CMK (cell line): Measurements from ENCODE around the gene DIP2C.

Experiments
- DNase-seq: peaks from one replicate; pipeline ENCODE4 v3.0.0-alpha.2; 2010; ENCODE audit warnings: low read depth

The DIP2C gene

DNA sequence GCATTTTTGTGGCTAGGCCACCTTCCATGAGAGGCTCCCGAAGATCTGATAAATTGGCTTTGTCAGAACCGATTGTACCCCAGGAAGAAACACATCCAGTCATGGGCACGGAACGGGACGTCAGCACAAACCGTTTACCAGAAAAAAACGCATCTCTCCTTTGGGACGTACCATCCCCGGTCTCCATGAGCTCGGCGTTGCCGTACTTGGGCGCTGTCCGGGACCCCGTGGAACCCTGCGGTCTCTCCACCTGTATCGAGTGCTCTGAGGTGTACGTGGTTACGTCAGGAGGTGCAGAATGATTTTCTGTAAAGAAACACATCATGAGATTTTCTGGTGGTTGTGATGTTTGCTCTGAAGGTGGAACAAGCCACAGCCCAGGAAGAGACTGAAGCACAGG, 270.6 kb downstream of the DIP2C start:
- no peak for DNase-seq

DNA sequence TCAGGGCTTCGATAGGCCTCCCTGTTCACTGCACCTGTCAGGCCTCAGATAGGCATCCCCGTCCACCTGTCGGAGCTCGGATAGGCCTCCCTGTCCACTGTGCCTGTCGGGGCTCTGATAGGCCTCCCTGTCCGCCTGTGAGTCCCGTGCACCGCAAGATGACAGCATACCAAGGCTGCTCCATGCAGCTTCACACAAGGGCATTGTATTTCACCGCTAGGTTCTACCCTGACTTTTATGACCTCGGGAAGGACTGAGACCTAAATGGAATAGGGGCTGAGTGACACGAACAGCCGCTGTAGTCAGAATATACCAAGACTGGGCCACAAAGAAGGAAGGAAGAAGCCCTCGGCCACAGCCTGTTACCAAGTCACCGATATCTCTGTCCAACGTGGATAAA, 271.2 kb downstream of the DIP2C start:
- no peak for DNase-seq

DNA sequence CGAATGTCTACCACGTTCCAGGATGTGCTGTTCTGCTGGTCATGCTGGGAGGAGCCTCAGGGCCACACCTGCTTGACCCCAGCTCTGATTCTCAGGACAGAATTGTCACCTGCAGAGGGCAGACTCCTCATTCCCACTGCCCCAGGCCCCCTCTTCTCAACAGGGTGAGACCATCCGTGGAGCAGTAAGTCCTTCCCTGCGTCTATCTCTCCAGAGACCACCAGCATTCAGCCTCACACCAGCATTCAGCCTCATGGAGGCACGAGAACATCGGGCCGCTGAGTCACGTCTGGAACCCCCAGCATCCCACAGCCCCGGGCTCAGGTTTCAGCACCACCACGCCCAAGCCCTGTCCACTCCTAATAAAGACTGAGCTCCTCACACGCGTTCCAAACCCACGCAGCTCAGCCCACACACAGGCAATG, 273.4 kb downstream of the DIP2C start:
- DNase-seq = no peak

DNA sequence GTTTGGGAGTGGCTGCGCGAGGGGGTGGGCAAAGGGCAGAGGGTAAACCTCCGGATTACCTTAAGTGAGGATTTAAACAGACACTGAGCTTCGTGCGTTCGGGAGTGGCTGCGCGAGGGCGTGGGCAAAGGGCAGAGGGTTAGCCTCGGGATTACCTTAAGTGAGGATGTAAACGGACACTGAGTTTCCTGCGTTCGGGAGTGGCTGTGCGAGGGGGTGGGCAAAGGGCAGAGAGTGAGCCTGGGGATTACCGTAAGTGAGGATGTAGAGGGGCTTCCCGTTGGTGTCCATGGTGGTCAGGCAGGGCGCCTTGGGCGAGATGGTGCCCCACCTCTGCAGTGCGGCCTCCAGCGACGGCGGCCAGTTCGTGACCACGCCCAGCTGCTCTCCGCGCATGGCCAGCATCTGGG, 275.8 kb downstream of the DIP2C start:
- DNase-seq = no peak

DNA sequence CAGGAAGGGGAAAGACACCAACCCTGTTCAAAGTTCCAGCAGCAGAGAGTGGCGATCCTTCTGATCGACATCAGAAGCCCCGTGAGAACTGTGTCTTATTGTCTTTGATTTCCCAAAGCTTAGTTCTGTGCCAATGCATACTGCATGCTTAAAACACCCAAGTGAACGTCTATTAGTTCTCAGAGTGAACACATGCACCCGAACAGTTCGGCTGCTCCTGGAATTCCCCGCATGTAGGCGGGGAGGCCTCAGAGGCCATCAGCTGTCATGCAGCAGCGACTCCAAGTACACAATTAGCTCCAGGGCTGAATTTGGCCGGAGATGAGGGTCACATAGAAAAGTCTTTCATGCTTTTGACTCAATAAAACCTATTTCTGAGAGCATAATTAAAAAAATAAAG, 277.4 kb downstream of the DIP2C start:
- no peak for DNase-seq

DNA sequence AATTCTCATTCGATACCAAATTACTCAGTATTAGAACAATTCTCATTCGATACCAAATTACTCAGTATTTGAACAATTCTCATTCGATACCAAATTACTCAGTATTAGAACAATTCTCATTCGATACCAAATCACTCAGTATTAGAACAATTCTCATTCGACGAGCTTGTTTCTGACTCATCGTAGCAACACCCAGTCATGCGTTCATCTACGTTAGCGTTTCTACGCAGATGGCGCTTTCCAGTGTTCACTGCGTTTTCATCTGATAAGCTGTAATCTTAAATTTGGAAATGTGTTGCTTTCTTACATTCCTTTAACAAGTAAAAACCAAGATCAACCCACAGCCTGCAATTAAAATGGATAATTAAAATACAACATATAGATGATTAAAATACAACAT, 277.9 kb downstream of the DIP2C start:
- no peak for DNase-seq

DNA sequence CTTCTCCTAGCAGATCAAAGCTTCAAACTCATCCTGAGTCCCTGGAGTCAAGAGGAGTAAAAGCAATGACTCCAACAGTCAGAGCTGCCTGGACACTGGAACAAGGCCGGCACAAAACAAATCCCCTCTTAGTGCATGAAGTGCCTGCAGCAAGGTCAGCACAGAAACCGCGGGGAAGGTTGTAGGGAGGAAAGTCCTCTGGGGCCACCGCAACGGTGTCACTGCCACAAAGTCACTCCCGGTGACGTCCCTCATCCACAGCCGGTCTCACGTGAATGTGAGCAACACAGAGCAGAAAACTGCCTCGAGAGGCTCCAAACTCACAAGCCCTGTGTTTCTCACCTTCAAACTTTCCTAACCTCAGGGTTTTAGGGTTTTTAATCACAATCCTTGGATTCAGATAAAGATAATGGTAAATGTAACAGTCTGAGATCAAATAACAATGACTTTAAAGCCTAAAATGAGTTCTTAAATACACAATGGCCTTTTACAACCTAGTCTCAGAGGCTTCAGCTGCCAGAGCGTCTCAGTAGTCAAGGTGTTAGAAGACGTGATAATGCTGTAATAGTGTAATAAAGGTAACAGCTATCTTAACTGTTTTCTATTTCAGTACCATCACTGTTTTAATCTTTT, 279.9 kb downstream of the DIP2C start:
- DNase-seq = no peak

DNA sequence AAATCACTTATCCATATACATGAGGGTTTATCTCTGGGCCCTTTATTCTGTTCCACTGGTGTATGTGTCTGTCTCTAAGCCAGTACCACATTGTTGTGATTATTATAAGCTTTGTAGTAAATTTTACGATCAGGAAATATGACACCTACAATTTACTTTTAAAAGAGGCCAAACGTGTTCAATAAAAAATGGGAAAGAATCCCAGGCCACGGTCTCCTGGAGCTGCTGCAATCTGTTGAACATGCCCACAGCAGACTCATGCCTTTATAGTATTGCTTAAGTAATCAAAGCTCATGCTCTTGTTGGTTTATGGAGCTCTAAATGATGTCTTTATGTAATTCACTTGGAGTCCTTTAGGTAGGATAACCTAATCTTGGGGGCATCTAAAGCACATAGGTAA, 281.2 kb downstream of the DIP2C start:
- no peak for DNase-seq

DNA sequence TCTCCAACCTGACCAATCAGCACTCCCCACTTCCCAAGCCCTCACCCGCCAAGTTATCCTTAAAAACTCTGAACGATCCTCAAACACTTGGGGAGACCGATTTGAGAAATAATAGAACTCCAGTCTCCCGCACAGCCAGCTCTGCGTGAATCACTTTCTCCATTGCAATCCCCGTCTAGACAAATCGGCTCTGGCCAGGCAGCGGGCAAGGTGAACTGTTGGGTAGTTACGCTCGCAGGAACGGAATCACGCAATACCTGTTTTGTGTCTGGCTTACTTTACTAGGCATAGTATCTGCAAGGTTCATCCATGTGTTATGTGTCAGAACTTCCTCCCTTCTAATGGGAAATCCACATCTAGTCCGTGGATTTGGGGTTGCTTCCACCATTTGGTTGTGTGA, 282.5 kb downstream of the DIP2C start:
- no peak for DNase-seq

DNA sequence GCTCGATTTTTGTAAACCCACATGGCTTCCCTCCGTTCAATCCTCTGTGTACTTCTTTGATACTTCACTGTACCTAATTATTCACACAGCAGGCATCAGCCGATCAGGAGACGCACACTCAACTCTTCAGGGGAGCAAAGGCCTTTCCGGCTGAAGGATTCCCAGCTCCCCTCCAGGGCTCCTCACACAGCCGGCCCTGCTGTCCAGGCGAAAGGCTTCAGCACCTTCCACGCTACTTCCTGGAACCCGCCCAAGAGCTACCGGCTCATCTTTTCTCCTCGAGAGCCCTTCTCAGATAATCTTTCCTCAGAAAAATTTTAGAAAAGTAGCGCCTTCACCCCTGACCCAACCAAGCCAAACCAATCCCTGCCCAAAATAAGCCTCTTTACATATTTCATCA, 283.8 kb downstream of the DIP2C start:
- DNase-seq = no peak

DNA sequence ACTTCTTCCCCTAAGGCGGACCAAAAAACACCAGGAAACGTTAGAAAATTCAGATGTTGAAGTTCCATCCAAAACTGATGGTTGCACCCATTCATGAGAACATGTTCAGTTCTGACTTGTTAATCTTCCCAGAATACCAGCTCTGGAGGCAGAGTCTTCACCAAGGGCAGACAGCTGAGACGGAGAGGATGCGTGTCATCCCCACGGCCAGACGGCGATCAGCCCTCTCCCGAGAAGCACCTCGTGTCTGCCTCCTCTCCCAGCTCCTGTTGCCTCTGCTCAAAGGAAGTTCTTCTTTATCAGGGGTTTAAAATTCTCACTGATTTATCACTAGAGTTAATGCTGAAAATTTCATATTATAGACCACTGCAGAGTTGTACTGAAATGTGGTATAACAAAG, 284.5 kb downstream of the DIP2C start:
- no peak for DNase-seq

DNA sequence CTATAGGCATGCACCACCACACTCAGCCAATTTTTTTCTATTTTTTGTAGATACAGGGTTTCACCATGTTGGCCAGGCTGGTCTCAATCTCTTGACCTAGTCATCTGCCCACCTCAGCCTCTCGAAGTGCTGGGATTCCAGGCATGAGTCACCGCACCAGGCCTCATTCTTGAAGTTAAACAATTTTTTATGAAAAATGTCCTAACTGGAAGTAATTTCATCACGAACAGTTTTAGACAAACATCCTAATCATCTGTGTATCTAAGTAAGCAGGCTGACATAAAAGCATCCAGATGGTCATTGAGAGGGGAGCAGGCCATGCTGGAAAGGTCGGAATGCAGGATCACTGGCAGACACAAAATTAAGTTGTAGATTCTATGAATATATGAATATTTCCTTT, 285.1 kb downstream of the DIP2C start:
- no peak for DNase-seq

DNA sequence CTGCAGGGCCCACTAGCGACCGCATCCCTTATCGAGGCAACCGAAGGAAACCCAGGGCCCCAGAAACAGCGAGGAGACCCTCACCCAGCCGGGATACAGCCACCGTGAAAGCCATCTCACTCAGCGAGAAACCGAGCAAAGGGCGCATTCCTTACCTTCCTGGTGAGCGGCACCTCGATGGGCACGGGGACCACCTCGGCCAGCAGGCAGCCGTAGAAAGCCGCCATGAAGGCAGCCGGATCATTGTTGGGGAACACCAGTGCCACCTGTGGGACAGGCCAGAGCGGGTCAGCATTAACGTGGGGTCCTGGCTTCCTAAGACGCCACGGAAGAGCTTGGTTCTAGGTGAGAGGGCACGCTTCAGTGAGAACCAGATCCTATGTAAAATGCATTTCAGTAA, 290.5 kb downstream of the DIP2C start:
- no peak for DNase-seq

DNA sequence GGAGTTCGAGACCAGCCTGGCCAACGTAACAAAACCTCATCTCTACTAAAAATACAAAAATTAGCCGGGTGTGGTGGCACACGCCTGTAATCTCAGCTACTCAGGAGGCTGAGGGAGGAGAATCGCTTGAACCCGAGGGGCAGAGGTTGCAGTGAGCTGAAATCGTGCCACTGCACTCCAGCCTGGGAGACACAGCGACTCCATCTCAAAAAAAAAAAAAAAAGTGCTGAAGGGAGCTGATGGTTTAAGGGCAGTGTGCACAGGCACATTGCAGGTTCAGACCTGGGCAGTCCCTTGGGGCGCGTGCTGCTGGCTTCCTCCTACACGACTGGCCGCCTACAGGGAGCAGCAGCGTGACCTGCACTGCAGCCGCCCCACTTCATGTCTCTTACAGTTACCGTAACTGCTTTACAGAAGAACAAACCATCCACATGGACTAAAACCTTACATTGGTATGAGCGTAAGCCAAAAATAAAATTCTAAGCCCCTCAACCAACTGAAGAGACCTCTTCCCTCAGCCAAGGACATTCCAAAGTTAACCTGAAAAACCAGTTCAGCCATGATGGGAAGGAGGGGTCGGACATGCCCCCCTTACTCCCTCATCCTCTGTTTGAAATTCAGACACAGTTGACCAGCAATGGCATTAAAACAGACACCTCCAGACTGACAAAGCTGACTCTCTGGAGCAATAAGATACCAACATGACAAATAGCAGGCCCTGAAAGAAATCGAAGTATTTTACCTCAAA, 292.0 kb downstream of the DIP2C start:
- DNase-seq = no peak

DNA sequence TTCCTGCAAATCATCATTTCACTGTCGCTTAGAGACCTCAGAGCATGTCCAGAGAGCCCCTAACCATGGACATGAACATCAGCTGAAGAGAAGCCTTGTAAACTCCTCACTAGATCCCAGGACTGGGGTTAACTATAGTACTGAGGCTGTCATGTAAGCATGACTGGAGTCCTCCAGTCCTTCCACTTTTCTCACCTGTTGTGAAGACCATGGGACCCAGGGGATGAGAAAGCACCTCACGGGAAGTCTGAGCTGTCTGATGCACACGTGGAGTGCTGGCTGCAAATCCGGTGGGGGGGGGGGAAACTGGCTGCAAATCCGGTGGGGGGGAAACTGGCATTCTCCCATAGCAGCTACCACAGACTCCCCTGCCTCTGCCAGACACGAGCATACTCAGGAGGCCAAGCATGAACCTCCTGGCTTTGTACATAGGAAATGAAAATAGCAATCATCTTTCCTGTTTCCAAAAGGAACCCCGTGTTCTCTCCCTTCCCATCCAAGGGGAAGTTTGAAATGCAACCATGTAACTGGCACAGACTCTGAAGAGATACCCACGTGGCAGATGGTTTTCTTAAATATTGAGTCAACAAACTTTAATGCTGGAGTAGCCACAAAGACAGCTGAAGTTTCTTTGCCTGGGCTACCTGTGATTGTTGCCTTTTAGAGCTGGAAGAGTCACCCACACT, 292.8 kb downstream of the DIP2C start:
- no peak for DNase-seq

DNA sequence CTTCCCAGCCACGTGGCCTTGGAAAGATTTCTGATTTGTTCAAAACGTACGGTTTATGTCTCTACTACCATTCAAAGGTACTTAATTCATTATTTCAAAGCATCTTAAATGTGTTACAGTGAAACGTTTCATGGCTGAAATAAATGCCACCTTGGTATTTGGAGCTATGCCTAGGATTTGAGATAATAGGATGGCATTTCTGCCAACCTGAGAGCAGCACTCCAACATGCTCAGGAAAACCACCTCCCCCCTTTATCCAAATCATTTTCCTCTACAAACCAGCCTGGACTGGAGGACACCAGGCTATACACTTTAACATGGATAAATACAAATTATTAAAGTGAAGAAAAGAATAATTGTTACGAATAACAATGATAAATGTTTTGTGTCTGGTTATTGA, 293.4 kb downstream of the DIP2C start:
- no peak for DNase-seq

DNA sequence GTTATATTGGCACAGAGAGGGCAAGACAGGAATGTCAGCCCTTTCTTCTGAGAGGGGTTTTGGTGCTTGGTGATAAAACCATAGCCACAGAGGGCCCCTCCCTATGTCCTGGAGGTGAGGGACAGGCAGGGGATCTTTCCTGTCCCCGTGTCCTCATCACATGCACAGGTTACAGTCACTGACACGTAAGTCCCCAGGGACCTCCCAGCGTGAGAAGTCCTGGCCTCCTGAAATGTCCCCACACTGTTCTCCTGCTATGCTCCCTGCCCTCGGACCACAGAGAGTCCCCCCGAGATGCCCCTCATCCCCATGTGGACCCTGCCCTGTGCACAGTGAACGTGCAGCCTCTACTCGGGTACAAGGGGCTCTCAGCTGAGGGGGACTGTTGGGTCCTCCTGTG, 293.8 kb downstream of the DIP2C start:
- no peak for DNase-seq

DNA sequence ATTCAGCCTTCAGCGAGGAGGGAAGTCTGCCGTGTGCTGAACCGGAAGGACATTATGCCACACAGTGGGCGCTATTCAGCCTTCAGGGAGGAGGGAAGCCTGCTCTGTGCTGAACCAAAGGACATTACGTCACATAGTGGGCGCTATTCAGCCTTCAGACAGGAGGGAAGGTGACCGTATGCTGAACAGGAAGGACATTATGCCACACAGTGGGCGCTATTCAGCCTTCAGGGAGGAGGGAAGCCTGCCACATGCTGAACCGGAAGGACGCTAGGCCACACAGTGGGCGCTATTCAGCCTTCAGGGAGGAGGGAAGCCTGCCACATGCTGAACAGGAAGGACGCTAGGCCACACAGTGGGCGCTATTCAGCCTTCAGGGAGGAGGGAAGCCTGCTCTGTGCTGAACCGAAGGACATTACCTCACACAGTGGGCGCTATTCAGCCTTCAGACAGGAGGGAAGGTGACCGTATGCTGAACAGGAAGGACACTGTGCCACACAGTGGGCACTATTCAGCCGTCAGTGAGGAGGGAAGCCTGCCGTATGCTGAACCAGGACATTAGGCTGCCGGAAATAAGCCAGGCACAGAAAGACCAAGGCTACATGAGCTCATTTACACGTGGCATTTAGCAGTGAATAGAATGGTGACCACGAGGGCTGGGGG, 294.9 kb downstream of the DIP2C start:
- peak; percentile 7 for DNase-seq

DNA sequence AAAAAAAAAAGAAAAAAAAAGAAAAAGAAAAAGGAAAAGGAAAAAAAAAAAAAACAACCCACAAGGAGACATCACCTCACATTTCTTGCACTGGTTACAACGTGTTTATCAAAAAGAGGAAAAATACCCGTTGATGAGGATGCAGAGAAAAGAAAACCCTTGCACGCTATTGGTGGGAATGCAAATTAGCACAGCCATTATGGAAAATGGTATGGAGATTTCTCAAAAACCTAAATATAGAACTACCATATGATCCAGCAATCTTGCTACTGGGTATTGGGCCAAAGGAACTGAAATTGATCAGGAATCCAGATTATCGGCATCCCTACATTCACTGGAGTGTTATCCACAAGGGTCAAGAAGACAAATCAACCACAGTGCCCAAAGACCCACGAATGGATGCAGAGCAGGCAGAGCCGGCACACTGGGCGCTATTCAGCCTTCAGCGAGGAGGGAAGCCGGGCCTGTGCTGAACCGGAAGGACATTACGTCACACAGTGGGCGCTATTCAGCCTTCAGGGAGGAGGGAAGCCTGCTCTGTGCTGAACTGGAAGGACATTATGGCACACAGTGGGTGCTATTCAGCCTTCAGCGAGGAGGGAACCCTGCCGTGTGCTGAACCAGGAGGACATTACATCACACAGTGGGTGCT, 295.6 kb downstream of the DIP2C start:
- no peak for DNase-seq

DNA sequence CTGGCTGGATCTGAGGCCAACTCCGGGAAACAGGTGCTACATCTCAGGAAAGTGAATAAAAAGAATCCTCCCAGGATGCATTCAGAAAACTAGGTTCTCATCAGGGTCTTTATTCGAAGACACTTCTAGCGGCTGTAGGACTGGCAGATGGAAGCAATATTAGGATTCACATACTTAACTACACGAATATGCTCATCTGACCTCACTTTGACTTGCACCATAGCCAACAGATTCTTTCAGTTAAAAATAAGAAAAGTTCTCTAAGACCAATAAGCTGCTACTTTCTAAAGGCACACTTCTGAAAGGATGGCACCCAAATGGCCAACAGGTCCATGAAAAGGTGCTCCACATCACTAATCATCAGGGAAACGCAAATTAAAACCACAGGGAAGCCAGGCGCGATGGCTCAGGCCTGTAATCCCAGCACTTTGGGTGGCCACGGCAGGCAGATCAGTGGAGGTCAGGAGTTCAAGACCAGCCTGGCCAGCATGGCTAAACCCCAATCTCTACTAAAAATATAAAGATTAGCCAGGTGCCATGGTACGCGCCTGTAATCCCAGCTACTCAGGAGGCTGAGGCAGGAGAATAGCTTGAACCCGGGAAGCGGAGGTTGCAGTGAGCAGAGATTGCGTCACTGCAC, 296.2 kb downstream of the DIP2C start:
- no peak for DNase-seq

DNA sequence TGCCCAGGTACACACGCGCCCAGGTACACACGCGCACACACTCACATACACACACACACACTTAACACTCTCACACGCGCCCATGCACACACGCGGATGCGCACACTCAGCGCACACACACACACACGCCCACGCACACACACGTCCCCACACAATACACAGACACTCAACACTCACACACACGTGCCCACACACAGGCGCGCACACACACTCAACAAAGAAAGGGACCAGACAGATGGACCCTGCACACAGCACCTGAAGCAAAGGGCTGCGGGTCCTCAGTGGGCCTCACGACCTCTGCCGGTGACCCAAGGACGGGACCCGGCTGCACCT, 296.8 kb downstream of the DIP2C start:
- no peak for DNase-seq
